Panc1 (cell line): ENCODE results near the gene ZNF462. TPM values are rescaled to one million over a fixed set of nuclear protein-coding genes. Genes with fewer than 3 reads are reported as not detected.

Source experiments
- ATAC-seq: fragments of 200-7000 bp; cut with Tn5 transposase; 2 replicates; pipeline ENCODE4 v1.9.1; 2020; ENCODE audit warnings: mild to moderate bottlenecking, moderate library complexity
- BruUV-seq: library from RNA; stranded (reverse); fragments of 400-500 nt; replicated peaks from 2 replicates; lab custom pipeline; 2021; lab: Mats Ljungman, UMichigan
- CTCF ChIA-PET: fragments of 300-600 bp; sonication (Branson Sonifier 250); formaldehyde crosslinking; loops from one replicate; lab custom pipeline; 2022; ENCODE audit warnings: antibody characterized with exemption; lab: Charles Lee
- POLR2A ChIA-PET: fragments of 300-600 bp; sonication (Branson Sonifier 250); formaldehyde crosslinking; loops from one replicate; lab custom pipeline; 2022; ENCODE audit warnings: antibody characterized with exemption; lab: Charles Lee
- DNase-seq: peaks from one replicate; pipeline ENCODE4 v3.0.0-alpha.2; 2010; ENCODE audit warnings: low read depth, low spot score
- H3K27ac ChIP-seq: 2 replicates; pipeline ENCODE4 v1.5.1; 2011; ENCODE audit warnings: mild to moderate bottlenecking, low read length, inconsistent platforms
- H3K27me3 ChIP-seq: fragments of 200-500 bp; sonication (Bioruptor generic); 2 replicates; pipeline ENCODE4 v1.6.0; 2014; ENCODE audit warnings: low read length, inconsistent platforms; ENCODE audit not compliant: control insufficient read depth, insufficient read depth
- H3K36me3 ChIP-seq: fragments of 200-500 bp; sonication (Bioruptor generic); 2 replicates; pipeline ENCODE4 v1.5.1; 2014; ENCODE audit warnings: inconsistent platforms, mild to moderate bottlenecking, low read length, moderate library complexity; ENCODE audit not compliant: control insufficient read depth, insufficient read depth
- H3K4me1 ChIP-seq: 2 replicates; pipeline ENCODE4 v1.5.1; 2011; ENCODE audit warnings: inconsistent platforms, mild to moderate bottlenecking, low read length, moderate library complexity; ENCODE audit not compliant: control insufficient read depth, insufficient read depth
- H3K4me3 ChIP-seq, 2 experiments: 2 replicates each; pipeline ENCODE4 v1.5.1; 2011 to 2012; ENCODE audit warnings: low read depth in 2 of 2, low read length in 2 of 2, mild to moderate bottlenecking in 2 of 2, inconsistent platforms in 1 of 2, moderate library complexity in 1 of 2
- H3K9me3 ChIP-seq: fragments of 200-500 bp; sonication (Bioruptor generic); 2 replicates; pipeline ENCODE4 v1.5.1; 2014; ENCODE audit warnings: low read depth, mild to moderate bottlenecking, inconsistent platforms, low read length, moderate library complexity; ENCODE audit not compliant: control insufficient read depth, insufficient read depth
- POLR2AphosphoS5 ChIP-seq: IDR thresholded peaks from 2 replicates; pipeline ENCODE4 v1.6.1; 2012; ENCODE audit warnings: mild to moderate bottlenecking, low read depth, low read length, moderate library complexity
- SIN3A ChIP-seq: IDR thresholded peaks from 2 replicates; pipeline ENCODE4 v1.6.1; 2012; ENCODE audit warnings: low read depth, mild to moderate bottlenecking, low read length, moderate library complexity, borderline replicate concordance; ENCODE audit not compliant: insufficient read depth
- TCF7L2 ChIP-seq: IDR thresholded peaks from 2 replicates; pipeline ENCODE4 v1.6.1; 2011; ENCODE audit warnings: mild to moderate bottlenecking, low read depth, low read length, inconsistent platforms
- in situ Hi-C: cut with HindIII; loops from 2 replicates; pipeline ENCODE4 v1.10.0; 2016; ENCODE audit warnings: low sequenced_read_pairs, low pct_unique_long_range_greater_than_20kb
- intact Hi-C: fragments of 100-400 bp; cut with micrococcal nuclease; formaldehyde crosslinking; loops from one replicate; pipeline ENCODE4 v1.10.0; 2022; ENCODE audit not compliant: unreplicated experiment
- total RNA-seq: library from RNA; stranded (reverse); gene quantifications from one replicate; pipeline ENCODE4 v1.2.1, GENCODE V29; 2021; ENCODE audit not compliant: unreplicated experiment
- TF ChIP-seq, protein P1 (sequence below), 2 experiments: IDR thresholded peaks; 2 replicates each; pipeline ENCODE4 v1.6.1; 2011 to 2012; ENCODE audit warnings: low read depth in 2 of 2, control low read depth in 1 of 2, low read length in 1 of 2, mild to moderate bottlenecking in 1 of 2, moderate library complexity in 1 of 2; ENCODE audit not compliant: insufficient read depth in 1 of 2
- TF ChIP-seq, protein P2 (sequence below): fragments of 450-650 bp; IDR thresholded peaks from 2 replicates; pipeline ENCODE4 v1.5.1; 2017; ENCODE audit warnings: mild to moderate bottlenecking

The ZNF462 gene
- total RNA-seq, 1 experiment from 2014 or later, result 34.8 TPM

DNA sequence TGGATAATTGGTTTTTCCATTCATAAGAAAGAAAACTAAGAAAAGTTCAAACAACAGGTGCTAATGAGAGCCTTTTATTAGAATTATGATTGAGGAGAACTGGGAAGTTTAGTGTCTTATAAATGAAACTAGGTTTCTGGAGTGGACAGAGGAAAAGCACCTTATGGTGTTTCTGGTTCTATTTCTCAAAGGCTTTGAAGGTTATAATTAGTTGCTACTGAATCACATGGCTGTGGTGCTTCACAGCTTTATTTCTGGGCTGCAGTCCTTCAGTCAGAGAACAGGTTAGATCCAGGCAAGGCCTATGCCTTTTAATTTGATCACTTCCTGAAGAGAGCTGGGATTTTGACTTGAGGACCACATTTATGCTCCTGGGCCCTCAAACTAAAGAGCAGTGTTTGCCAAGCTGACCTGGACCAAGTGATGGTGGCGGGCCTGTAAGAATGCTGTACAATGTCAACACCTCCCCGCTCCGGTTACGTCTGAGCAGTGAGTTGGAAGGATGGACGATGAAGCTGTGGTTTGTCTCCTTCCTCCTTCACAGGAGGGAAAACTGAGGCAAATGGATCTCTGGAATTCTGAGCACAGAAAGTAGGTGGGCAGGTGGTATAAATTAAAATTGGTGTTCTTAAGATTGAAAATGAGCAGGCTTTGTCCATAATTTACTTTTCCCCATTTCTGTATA lies 56.0 kb downstream of the ZNF462 start:
- intact Hi-C loops, result no loop called here
- H3K9me3 ChIP-seq, result no peaks in the 10 kb centered on the region
- H3K27ac ChIP-seq, result no peak overlapping the region
- POLR2A ChIA-PET, result no interaction called here
- no peak for DNase-seq
- BruUV-seq, result no TSS peak
- H3K4me3 ChIP-seq, result no peak overlapping the region
- CTCF ChIA-PET, result no interaction called here
- H3K4me1 ChIP-seq, result peaks cover 33% of the 10 kb centered on the region
- in situ Hi-C loops, result no loop called here
- ATAC-seq, result no peak
- no peaks in the 10 kb centered on the region for H3K36me3 ChIP-seq
- TF ChIP-seq, protein P1, sequence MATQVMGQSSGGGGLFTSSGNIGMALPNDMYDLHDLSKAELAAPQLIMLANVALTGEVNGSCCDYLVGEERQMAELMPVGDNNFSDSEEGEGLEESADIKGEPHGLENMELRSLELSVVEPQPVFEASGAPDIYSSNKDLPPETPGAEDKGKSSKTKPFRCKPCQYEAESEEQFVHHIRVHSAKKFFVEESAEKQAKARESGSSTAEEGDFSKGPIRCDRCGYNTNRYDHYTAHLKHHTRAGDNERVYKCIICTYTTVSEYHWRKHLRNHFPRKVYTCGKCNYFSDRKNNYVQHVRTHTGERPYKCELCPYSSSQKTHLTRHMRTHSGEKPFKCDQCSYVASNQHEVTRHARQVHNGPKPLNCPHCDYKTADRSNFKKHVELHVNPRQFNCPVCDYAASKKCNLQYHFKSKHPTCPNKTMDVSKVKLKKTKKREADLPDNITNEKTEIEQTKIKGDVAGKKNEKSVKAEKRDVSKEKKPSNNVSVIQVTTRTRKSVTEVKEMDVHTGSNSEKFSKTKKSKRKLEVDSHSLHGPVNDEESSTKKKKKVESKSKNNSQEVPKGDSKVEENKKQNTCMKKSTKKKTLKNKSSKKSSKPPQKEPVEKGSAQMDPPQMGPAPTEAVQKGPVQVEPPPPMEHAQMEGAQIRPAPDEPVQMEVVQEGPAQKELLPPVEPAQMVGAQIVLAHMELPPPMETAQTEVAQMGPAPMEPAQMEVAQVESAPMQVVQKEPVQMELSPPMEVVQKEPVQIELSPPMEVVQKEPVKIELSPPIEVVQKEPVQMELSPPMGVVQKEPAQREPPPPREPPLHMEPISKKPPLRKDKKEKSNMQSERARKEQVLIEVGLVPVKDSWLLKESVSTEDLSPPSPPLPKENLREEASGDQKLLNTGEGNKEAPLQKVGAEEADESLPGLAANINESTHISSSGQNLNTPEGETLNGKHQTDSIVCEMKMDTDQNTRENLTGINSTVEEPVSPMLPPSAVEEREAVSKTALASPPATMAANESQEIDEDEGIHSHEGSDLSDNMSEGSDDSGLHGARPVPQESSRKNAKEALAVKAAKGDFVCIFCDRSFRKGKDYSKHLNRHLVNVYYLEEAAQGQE (IDR thresholded peaks at IDR 0.05; ENCODE audit: insufficient read depth in 1 of 2, low read depth in 2 of 2, low read length in 1 of 2), result no peak
- TF ChIP-seq SIN3A (no peak), POLR2AphosphoS5 (no peak), TCF7L2 (no peak)
- TF ChIP-seq, protein P2, sequence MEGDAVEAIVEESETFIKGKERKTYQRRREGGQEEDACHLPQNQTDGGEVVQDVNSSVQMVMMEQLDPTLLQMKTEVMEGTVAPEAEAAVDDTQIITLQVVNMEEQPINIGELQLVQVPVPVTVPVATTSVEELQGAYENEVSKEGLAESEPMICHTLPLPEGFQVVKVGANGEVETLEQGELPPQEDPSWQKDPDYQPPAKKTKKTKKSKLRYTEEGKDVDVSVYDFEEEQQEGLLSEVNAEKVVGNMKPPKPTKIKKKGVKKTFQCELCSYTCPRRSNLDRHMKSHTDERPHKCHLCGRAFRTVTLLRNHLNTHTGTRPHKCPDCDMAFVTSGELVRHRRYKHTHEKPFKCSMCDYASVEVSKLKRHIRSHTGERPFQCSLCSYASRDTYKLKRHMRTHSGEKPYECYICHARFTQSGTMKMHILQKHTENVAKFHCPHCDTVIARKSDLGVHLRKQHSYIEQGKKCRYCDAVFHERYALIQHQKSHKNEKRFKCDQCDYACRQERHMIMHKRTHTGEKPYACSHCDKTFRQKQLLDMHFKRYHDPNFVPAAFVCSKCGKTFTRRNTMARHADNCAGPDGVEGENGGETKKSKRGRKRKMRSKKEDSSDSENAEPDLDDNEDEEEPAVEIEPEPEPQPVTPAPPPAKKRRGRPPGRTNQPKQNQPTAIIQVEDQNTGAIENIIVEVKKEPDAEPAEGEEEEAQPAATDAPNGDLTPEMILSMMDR, result no peak
- H3K27me3 ChIP-seq, result no peaks in the 10 kb centered on the region

DNA sequence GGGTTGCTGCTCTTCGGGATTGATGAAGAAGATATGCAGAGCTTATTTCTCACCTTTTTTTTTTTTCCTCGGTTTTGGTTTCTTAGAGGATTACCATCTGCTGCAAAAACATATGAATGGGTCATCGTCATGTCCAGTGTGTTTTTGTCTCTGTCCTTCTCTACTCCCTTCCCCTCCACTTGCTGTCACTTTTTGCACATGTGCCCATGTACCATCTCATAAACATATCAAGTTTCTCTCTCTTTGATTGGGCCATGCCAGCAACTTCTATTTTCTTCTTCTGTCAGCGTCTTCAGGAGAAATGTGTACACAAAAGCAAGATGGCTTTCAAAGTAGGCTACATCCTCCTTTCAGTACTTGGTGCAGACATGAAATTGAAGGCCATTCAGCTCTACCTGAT lies 57.1 kb downstream of the ZNF462 start:
- H3K4me1 ChIP-seq, result peaks cover 30% of the 10 kb centered on the region
- ChIA-PET CTCF (no interaction called here), POLR2A (no interaction called here)
- no peak overlapping the region for H3K27ac ChIP-seq
- no TSS peak for BruUV-seq
- intact Hi-C loops, result no loop called here
- ATAC-seq (no peak), DNase-seq (no peak)
- H3K9me3 ChIP-seq, result no peaks in the 10 kb centered on the region
- TF ChIP-seq SIN3A (no peak), TCF7L2 (no peak), POLR2AphosphoS5 (no peak)
- TF ChIP-seq, protein P2, result no peak
- TF ChIP-seq, protein P1 (IDR thresholded peaks at IDR 0.05; ENCODE audit: insufficient read depth in 1 of 2, low read depth in 2 of 2, low read length in 1 of 2), result no peak
- H3K4me3 ChIP-seq, result no peak overlapping the region
- no peaks in the 10 kb centered on the region for H3K27me3 ChIP-seq
- no peaks in the 10 kb centered on the region for H3K36me3 ChIP-seq
- in situ Hi-C loops, result no loop called here
